HG03135 (cell line): ENCODE data around the gene NKG7.
A peak's percentile ranks its signal among the peaks of the same experiment; 100 is the strongest.

Experiments
- ATAC-seq: cut with Tn5 transposase; IDR thresholded peaks from one replicate; pipeline ENCODE4 v1.9.1; 2021; ENCODE audit warnings: mild to moderate bottlenecking, moderate library complexity; ENCODE audit not compliant: unreplicated experiment

The NKG7 gene

GRCh38 chr19:51338563-51339312 is 33.7 kb downstream of the NKG7 start:
- peak; percentile 61 for ATAC-seq

- no peak for ATAC-seq
Measured at GRCh38 chr19:51337861-51338562, 34.4 kb downstream of the NKG7 start.

GRCh38 chr19:51337141-51337860 is 35.2 kb downstream of the NKG7 start:
- no peak for ATAC-seq

GRCh38 chr19:51333836-51334460 is 38.5 kb downstream of the NKG7 start:
- ATAC-seq = no peak

GRCh38 chr19:51331716-51332115 is 40.7 kb downstream of the NKG7 start:
- ATAC-seq = no peak

- no peak for ATAC-seq
Measured at GRCh38 chr19:51331193-51331592, 41.3 kb downstream of the NKG7 start.

GRCh38 chr19:51330366-51330765 is 42.1 kb downstream of the NKG7 start:
- ATAC-seq = no peak

GRCh38 chr19:51329411-51329810 is 43.0 kb downstream of the NKG7 start:
- ATAC-seq = no peak

GRCh38 chr19:51327066-51328001 is 45.1 kb downstream of the NKG7 start:
- no peak for ATAC-seq

- ATAC-seq = no peak
Measured at GRCh38 chr19:51326216-51327065, 46.0 kb downstream of the NKG7 start.

- ATAC-seq = no peak
Measured at GRCh38 chr19:51325161-51325976, 47.1 kb downstream of the NKG7 start.

GRCh38 chr19:51324167-51324481 is 48.3 kb downstream of the NKG7 start:
- no peak for ATAC-seq

GRCh38 chr19:51323481-51324166 is 48.8 kb downstream of the NKG7 start:
- ATAC-seq = no peak

GRCh38 chr19:51321799-51322198 is 50.7 kb downstream of the NKG7 start:
- ATAC-seq = no peak
